DMS153 treated with DMSO at 0.1 percent for 48 hours (cell line): Measurements from ENCODE around the gene DOCK11.

Source experiments
- DNase-seq: peaks from one replicate; lab custom pipeline; 2025; ENCODE audit not compliant: unreplicated experiment; lab: John Stamatoyannopoulos, UW

Gene DOCK11

GRCh38 chrX:118528071-118528737 lies 32.6 kb downstream of the DOCK11 start:
- no peak for DNase-seq

GRCh38 chrX:118530219-118530911 lies 34.8 kb downstream of the DOCK11 start:
- DNase-seq: no peak

GRCh38 chrX:118534716-118535493 lies 39.3 kb downstream of the DOCK11 start:
- no peak for DNase-seq

- DNase-seq: no peak
Observed at GRCh38 chrX:118536204-118536603, 40.6 kb downstream of the DOCK11 start.

GRCh38 chrX:118536687-118537461 lies 41.3 kb downstream of the DOCK11 start:
- no peak for DNase-seq

- no peak for DNase-seq
Observed at GRCh38 chrX:118538386-118538785, 42.8 kb downstream of the DOCK11 start.

GRCh38 chrX:118540342-118540741 lies 44.7 kb downstream of the DOCK11 start:
- no peak for DNase-seq

GRCh38 chrX:118541482-118541881 lies 45.9 kb downstream of the DOCK11 start:
- no peak for DNase-seq

GRCh38 chrX:118545510-118545909 lies 49.9 kb downstream of the DOCK11 start:
- no peak for DNase-seq

GRCh38 chrX:118548841-118549240 lies 53.2 kb downstream of the DOCK11 start:
- no peak for DNase-seq

- no peak for DNase-seq
Observed at GRCh38 chrX:118550792-118551191, 55.2 kb downstream of the DOCK11 start.

GRCh38 chrX:118551426-118551825 lies 55.8 kb downstream of the DOCK11 start:
- no peak for DNase-seq

GRCh38 chrX:118552121-118552900 lies 56.7 kb downstream of the DOCK11 start:
- no peak for DNase-seq

- no peak for DNase-seq
Observed at GRCh38 chrX:118553042-118553710, 57.6 kb downstream of the DOCK11 start.

- DNase-seq: no peak
Observed at GRCh38 chrX:118554511-118554910, 58.9 kb downstream of the DOCK11 start.

GRCh38 chrX:118558926-118559325 lies 63.3 kb downstream of the DOCK11 start:
- DNase-seq: no peak

GRCh38 chrX:118560489-118560888 lies 64.9 kb downstream of the DOCK11 start:
- no peak for DNase-seq

- DNase-seq: no peak
Observed at GRCh38 chrX:118562582-118563164, 67.1 kb downstream of the DOCK11 start.

- no peak for DNase-seq
Observed at GRCh38 chrX:118564498-118564897, 68.9 kb downstream of the DOCK11 start.

GRCh38 chrX:118565853-118566252 lies 70.2 kb downstream of the DOCK11 start:
- DNase-seq: no peak
